ENCODE data around the gene ANKRD33B.

ANKRD33B gene

DNA sequence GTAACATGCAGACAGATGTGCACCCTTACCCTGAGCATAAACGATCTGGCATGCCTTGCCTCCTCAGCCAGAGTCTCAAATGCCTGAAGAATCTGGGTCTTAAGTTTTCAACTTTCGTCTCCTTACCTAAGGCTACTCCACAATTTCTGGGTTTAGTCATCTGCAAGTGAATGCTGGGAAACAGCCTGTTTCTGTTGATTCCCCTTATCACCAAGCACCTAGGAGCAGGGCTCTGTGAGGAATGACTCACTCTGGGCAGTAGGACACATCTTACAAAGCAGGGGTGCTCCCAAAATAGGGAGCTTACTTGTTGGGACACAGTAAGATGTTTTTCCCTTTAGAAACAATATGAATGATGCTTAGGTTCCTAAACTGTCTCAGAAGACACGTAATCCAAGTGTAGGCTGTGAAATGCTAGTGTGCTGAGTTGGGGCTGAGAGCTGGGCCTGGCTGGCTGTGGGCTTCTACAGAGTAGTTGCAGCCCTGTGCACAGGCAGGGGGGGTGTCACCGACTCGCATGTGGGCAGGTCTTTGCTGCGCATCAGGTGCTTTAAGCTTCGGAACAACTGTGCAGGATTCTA, 139.1 kb downstream of the ANKRD33B start:
- FAIRE-seq, result no peak
- TF ChIP-seq POLR2A (IDR thresholded peaks at IDR 0.05; ENCODE audit: low read depth, low read length) (no peak), POLR2AphosphoS5 (IDR thresholded peaks at IDR 0.05; ENCODE audit: low read depth, low read length) (no peak), TAF1 (IDR thresholded peaks at IDR 0.05; ENCODE audit: borderline replicate concordance, low read depth, low read length) (no peak)
- no peak for DNase-seq (ENCODE audit: insufficient read length)

- TF ChIP-seq POLR2A (IDR thresholded peaks at IDR 0.05; ENCODE audit: low read depth, low read length) (no peak), POLR2AphosphoS5 (IDR thresholded peaks at IDR 0.05; ENCODE audit: low read depth, low read length) (no peak), TAF1 (IDR thresholded peaks at IDR 0.05; ENCODE audit: borderline replicate concordance, low read depth, low read length) (no peak)
- DNase-seq (ENCODE audit: insufficient read length) (no peak), FAIRE-seq (no peak)
Measured at GRCh38 chr5:10703676-10704075, 139.8 kb downstream of the ANKRD33B start.

GRCh38 chr5:10704949-10705621, 141.2 kb downstream of the ANKRD33B start:
- no peak for DNase-seq (ENCODE audit: insufficient read length)
- no peak for FAIRE-seq
- TF ChIP-seq POLR2AphosphoS5 (IDR thresholded peaks at IDR 0.05; ENCODE audit: low read depth, low read length) (no peak), TAF1 (IDR thresholded peaks at IDR 0.05; ENCODE audit: borderline replicate concordance, low read depth, low read length) (no peak), POLR2A (IDR thresholded peaks at IDR 0.05; ENCODE audit: low read depth, low read length) (no peak)

GRCh38 chr5:10705747-10706146, 141.9 kb downstream of the ANKRD33B start:
- FAIRE-seq, result no peak
- no peak for DNase-seq (ENCODE audit: insufficient read length)
- TF ChIP-seq POLR2AphosphoS5 (IDR thresholded peaks at IDR 0.05; ENCODE audit: low read depth, low read length) (no peak), POLR2A (IDR thresholded peaks at IDR 0.05; ENCODE audit: low read depth, low read length) (no peak), TAF1 (IDR thresholded peaks at IDR 0.05; ENCODE audit: borderline replicate concordance, low read depth, low read length) (no peak)

- FAIRE-seq, result no peak
- TF ChIP-seq TAF1 (IDR thresholded peaks at IDR 0.05; ENCODE audit: borderline replicate concordance, low read depth, low read length) (no peak), POLR2AphosphoS5 (IDR thresholded peaks at IDR 0.05; ENCODE audit: low read depth, low read length) (no peak), POLR2A (IDR thresholded peaks at IDR 0.05; ENCODE audit: low read depth, low read length) (no peak)
- no peak for DNase-seq (ENCODE audit: insufficient read length)
Measured at GRCh38 chr5:10706326-10706725, 142.5 kb downstream of the ANKRD33B start.
